GM13977 (cell line): ENCODE results near the gene SCPEP1.

Experiments
- DNase-seq: peaks from one replicate; pipeline ENCODE4 v3.0.0; 2012; ENCODE audit warnings: low spot score
- CTCF ChIP-seq: IDR thresholded peaks from 2 replicates; pipeline ENCODE4 v1.5.1; 2012; ENCODE audit warnings: mild to moderate bottlenecking, control low read depth; ENCODE audit not compliant: insufficient read depth; ENCODE audit errors: extremely low read depth, missing control alignments
- in situ Hi-C: fragments of 300-500 bp; cut with MboI; formaldehyde crosslinking; loops from one replicate; pipeline ENCODE4 v1.12.0; 2022; ENCODE audit warnings: low sequenced_read_pairs, low pct_unique_long_range_greater_than_20kb, mixed read lengths, inconsistent platforms; ENCODE audit not compliant: unreplicated experiment

SCPEP1 gene

DNA sequence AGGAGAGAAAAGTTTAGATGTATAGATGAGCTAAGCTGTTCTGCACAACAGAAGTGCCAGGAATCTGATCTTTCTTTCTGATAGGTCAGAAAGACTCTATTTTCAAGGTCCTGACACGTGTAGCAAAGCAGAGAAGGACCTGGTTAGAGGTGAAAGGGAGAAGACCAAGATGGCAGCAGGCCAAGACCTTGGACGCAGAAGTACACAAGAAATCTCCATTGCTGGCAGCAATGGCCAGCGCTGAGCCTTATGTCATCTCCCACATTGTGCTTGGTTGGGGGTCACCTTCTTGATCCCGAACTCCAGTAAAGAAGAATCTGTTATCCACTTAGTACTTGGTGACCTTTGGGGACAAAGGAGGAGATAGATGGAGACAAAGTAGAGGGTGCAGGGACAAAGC, 65.3 kb downstream of the SCPEP1 start:
- in situ Hi-C loops = no loop called here
- DNase-seq = no peak
- no peak for TF ChIP-seq CTCF

- DNase-seq = peak; percentile 43
- in situ Hi-C loops = no loop called here
- TF ChIP-seq CTCF = no peak
These were observed 67.3 kb downstream of the SCPEP1 start for GRCh38 chr17:57044976-57045867.

- DNase-seq = peak; percentile 75
- in situ Hi-C loops = no loop called here
- no peak for TF ChIP-seq CTCF
These were observed 68.2 kb downstream of the SCPEP1 start for GRCh38 chr17:57045868-57046704.

DNA sequence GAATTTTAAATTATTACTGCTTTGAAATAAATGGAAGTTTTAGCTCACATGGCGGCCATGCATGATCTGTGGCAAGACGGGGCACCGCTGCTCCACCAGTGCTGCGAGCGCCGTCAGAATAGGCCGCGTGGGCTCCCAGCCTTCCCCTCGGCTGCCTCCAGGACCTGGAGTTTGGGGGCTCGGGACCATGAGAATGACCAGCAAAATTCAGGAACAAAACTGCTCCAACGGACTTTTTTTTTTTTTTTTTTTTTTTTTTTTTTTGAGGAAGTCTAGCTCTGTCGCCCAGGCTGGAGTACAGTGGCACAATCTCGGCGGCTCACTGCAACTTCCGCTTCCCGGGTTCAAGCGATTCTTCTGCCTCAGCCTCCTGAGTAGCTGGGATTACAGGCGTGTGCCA, 68.8 kb downstream of the SCPEP1 start:
- TF ChIP-seq CTCF = no peak
- in situ Hi-C loops = no loop called here
- DNase-seq = no peak

GRCh38 chr17:57048096-57048495, 70.2 kb downstream of the SCPEP1 start:
- in situ Hi-C loops = no loop called here
- no peak for DNase-seq
- TF ChIP-seq CTCF = no peak

DNA sequence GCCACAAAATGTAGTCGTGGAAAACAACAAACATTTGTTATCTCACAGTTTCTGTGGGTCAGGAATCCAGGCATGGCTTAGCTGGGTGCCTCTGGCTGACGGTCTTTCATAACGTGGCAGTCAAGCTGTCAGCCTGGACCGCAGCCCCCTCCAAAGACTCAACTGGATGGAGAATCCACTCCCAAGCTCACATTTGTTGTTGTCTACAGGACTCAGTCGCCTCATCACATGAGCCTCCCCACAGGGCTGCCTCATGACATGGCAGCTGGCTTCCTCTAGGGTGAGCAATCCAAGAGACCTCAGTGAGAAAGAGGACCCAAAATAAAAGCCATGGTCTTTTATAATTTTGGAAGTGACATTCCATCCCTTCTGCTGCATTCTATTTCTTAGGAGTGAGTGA, 72.4 kb downstream of the SCPEP1 start:
- in situ Hi-C loops = no loop called here
- no peak for TF ChIP-seq CTCF

More for the DNA sequence above, 72.4 kb downstream of the SCPEP1 start:
- DNase-seq = no peak
